GM12878 (cell line): Measurements from ENCODE around the gene ZNF454. TPM values are rescaled to one million over a fixed set of nuclear protein-coding genes. Genes with fewer than 3 reads are reported as not detected.

Experiments
- ATAC-seq: fragments of 200-7000 bp; cut with Tn5 transposase; 3 replicates; pipeline ENCODE4 v1.9.1; 2020; ENCODE audit warnings: mild to moderate bottlenecking, moderate library complexity
- BruUV-seq: library from RNA; stranded (reverse); fragments of 400-500 nt; replicated peaks from 2 replicates; lab custom pipeline; 2021; lab: Mats Ljungman, UMichigan
- CTCF ChIA-PET: fragments of 300-600 bp; sonication (Branson Sonifier 250); formaldehyde crosslinking; extraction: SDS; loops from one replicate; lab custom pipeline; 2021; ENCODE audit warnings: inconsistent platforms; lab: Yijun Ruan, JAX
- POLR2A ChIA-PET: fragments of 350-600 bp; formaldehyde crosslinking; extraction: SDS; loops from one replicate; lab custom pipeline; 2021; ENCODE audit warnings: inconsistent platforms; lab: Charles Lee
- RAD21 ChIA-PET: fragments of 300-600 bp; sonication (Branson Sonifier 250); formaldehyde crosslinking; loops from one replicate; lab custom pipeline; 2023; ENCODE audit warnings: antibody characterized with exemption; ENCODE audit not compliant: unreplicated experiment; lab: Charles Lee
- SMC1A ChIA-PET: fragments of 300-600 bp; sonication (Branson Sonifier 250); formaldehyde crosslinking; loops from one replicate; lab custom pipeline; 2023; ENCODE audit not compliant: unreplicated experiment, uncharacterized antibody; lab: Charles Lee
- DNase-seq: peaks from one replicate; pipeline ENCODE4 v3.0.0-alpha.2; 2011; ENCODE audit warnings: low read depth, low spot score
- FAIRE-seq: peaks from 3 replicates; lab custom pipeline; 2011; peaks lifted over from hg19 to GRCh38; lab: Jason Lieb, UNC
- H2AFZ ChIP-seq: 2 replicates; pipeline ENCODE4 v1.6.0; 2011; ENCODE audit warnings: low read depth, low read length, control low read depth; ENCODE audit not compliant: control insufficient read depth
- H3K27ac ChIP-seq: 2 replicates; pipeline ENCODE4 v1.5.1; 2011; ENCODE audit warnings: control low read depth; ENCODE audit not compliant: control insufficient read depth, insufficient read depth
- H3K27me3 ChIP-seq, 2 experiments: replicated peaks in 1 of 2; 2 replicates each; pipeline versions ENCODE4 v1.6.0 to v1.6.1; 2011; ENCODE audit warnings: low read length in 1 of 2; ENCODE audit not compliant: control insufficient read depth in 2 of 2, insufficient read depth in 2 of 2
- H3K36me3 ChIP-seq, 2 experiments: 2 replicates each; pipeline ENCODE4 v1.5.1; 2011; ENCODE audit warnings: low read length in 1 of 2; ENCODE audit not compliant: control insufficient read depth in 2 of 2, insufficient read depth in 2 of 2
- H3K4me1 ChIP-seq: 2 replicates; pipeline ENCODE4 v1.6.1; 2011; ENCODE audit warnings: mild to moderate bottlenecking, low read length, moderate library complexity, mixed read lengths; ENCODE audit not compliant: control insufficient read depth, insufficient read depth
- H3K4me2 ChIP-seq: 2 replicates; pipeline ENCODE4 v1.6.0; 2011; ENCODE audit warnings: control low read depth; ENCODE audit not compliant: control insufficient read depth, insufficient read depth
- H3K4me3 ChIP-seq: fragments of 200-600 bp; sonication (generic); 2 replicates; pipeline ENCODE4 v1.5.1; 2016
- H3K79me2 ChIP-seq: 2 replicates; pipeline ENCODE4 v1.6.0; 2011; ENCODE audit warnings: low read length; ENCODE audit not compliant: control insufficient read depth, insufficient read depth
- H3K9ac ChIP-seq: 2 replicates; pipeline ENCODE4 v1.8.0; 2011; ENCODE audit warnings: low read length, control low read depth, mixed read lengths; ENCODE audit not compliant: control insufficient read depth, insufficient read depth
- H3K9me3 ChIP-seq: replicated peaks from 3 replicates; pipeline ENCODE4 v1.5.1; 2011; ENCODE audit warnings: mild to moderate bottlenecking, low read length; ENCODE audit not compliant: control insufficient read depth, insufficient read depth
- H4K20me1 ChIP-seq: 2 replicates; pipeline ENCODE4 v1.6.0; 2011; ENCODE audit not compliant: control insufficient read depth, insufficient read depth
- CHD2 ChIP-seq: IDR thresholded peaks from 2 replicates; pipeline ENCODE4 v1.6.1; 2011; ENCODE audit warnings: low read depth, low read length, improper control_type of control experiment, borderline replicate concordance
- ELK1 ChIP-seq: IDR thresholded peaks from 2 replicates; pipeline ENCODE4 v1.6.1; 2012; ENCODE audit warnings: low read depth, low read length, improper control_type of control experiment
- FOXK2 ChIP-seq: fragments of 450-650 bp; IDR thresholded peaks from 2 replicates; pipeline ENCODE4 v1.6.1; 2017; ENCODE audit warnings: mild to moderate bottlenecking, moderate library complexity
- JUNB ChIP-seq: IDR thresholded peaks from 2 replicates; pipeline ENCODE4 v1.6.1; 2016; ENCODE audit warnings: antibody characterized with exemption, mild to moderate bottlenecking
- KDM1A ChIP-seq: fragments of 200-600 bp; sonication (generic); IDR thresholded peaks from 2 replicates; pipeline ENCODE4 v1.6.1; 2016; ENCODE audit warnings: borderline replicate concordance
- MEF2B ChIP-seq: fragments of 450-650 bp; IDR thresholded peaks from 2 replicates; pipeline ENCODE4 v1.6.1; 2018; ENCODE audit warnings: mild to moderate bottlenecking, moderate library complexity; ENCODE audit not compliant: partially characterized antibody, poor library complexity, severe bottlenecking
- MYB ChIP-seq: fragments of 150-350 bp; IDR thresholded peaks from 2 replicates; pipeline ENCODE4 v1.6.1; 2014; ENCODE audit warnings: mild to moderate bottlenecking, low read depth, low read length, borderline replicate concordance
- NRF1 ChIP-seq: conservative IDR thresholded peaks from 2 replicates; pipeline ENCODE4 v1.6.1; 2011; ENCODE audit warnings: mild to moderate bottlenecking, low read depth, low read length, improper control_type of control experiment
- RFX5 ChIP-seq: IDR thresholded peaks from 2 replicates; pipeline ENCODE4 v1.6.1; 2011; ENCODE audit warnings: low read depth, low read length, improper control_type of control experiment
- ZNF622 ChIP-seq: fragments of 450-650 bp; IDR thresholded peaks from 2 replicates; pipeline ENCODE4 v1.6.1; 2017; ENCODE audit warnings: mild to moderate bottlenecking, inconsistent platforms
- WGBS: methylation state at CpG from one replicate; pipeline ENCODE4 v1.1.6; 2016; ENCODE audit warnings: low lambda C conversion rate; ENCODE audit not compliant: insufficient replicate concordance, insufficient coverage; ENCODE audit errors: missing lambda C conversion rate; 5-methylcytosine and 5-hydroxymethylcytosine counted together
- in situ Hi-C: fragments of 300-500 bp; cut with MboI; formaldehyde crosslinking; loops from 9 replicates; pipeline ENCODE4 v1.14.3; 2018; ENCODE audit warnings: mixed read lengths
- intact Hi-C: fragments of 100-400 bp; cut with micrococcal nuclease; formaldehyde crosslinking; loops from one replicate; pipeline ENCODE4 v1.14.2; 2022; ENCODE audit not compliant: unreplicated experiment
- polyA plus RNA-seq, 11 experiments: library from polyadenylated mRNA; depleted of rRNA in 4 of 11; unstranded in 6 of 11; stranded (reverse) in 5 of 11; fragments of >200 nt; fragmentation: Nextera tagmentation in 4 of 11; fragmentation: Illumina TruSeq in 1 of 11; extraction: Ambion mirVana in 4 of 11; extraction: Trizol in 1 of 11; gene quantifications; 1 replicate in 1 of 11; 2 replicates in 10 of 11; pipeline versions ENCODE4 v1.2.1 to v1.2.3, GENCODE V29; 2011 to 2016; ENCODE audit warnings: inconsistent platforms in 2 of 11, missing spikeins in 2 of 11, low read depth in 1 of 11
- total RNA-seq, 4 experiments: library from RNA; depleted of rRNA in 3 of 4; stranded (reverse); fragments of >200 nt in 3 of 4; fragmentation: Illumina TruSeq in 1 of 4; extraction: Trizol in 1 of 4; gene quantifications; 2 replicates each; pipeline versions ENCODE4 v1.2.1 to v1.2.3, GENCODE V29; 2013 to 2021

Gene ZNF454
- total and polyA plus RNA-seq, 10 of the 15 experiments (the other 5 are each of a cell fraction or from before 2014, with no cell fraction given) = not detected

GRCh38 chr5:178993236-178993765 is 52.3 kb downstream of the ZNF454 start:
- H3K27ac ChIP-seq = no peak overlapping the region
- intact Hi-C loops = no loop called here
- ChIA-PET SMC1A (no interaction called here), CTCF (no interaction called here), POLR2A (no interaction called here), RAD21 (no interaction called here)
- no peaks in the 10 kb centered on the region for H3K36me3 ChIP-seq
- H4K20me1 ChIP-seq = no peaks in the 10 kb centered on the region
- no peak overlapping the region for H3K4me2 ChIP-seq
- FAIRE-seq = no peak
- H3K4me1 ChIP-seq = no peaks in the 10 kb centered on the region
- WGBS = 23% methylated on average over 20 of the region's 20 CpGs
- H2AFZ ChIP-seq = no peak overlapping the region
- no TSS peak for BruUV-seq
- H3K9me3 ChIP-seq = no peaks in the 10 kb centered on the region; the same call in 2 of the 3 replicates
- no peak overlapping the region for H3K9ac ChIP-seq
- DNase-seq = no peak
- in situ Hi-C loops = no loop called here
- H3K79me2 ChIP-seq = no peaks in the 10 kb centered on the region
- no peaks in the 10 kb centered on the region for H3K27me3 ChIP-seq
- TF ChIP-seq NRF1 = no peak
- TF ChIP-seq JUNB = no peak
- TF ChIP-seq MEF2B = no peak
- TF ChIP-seq ELK1 = no peak
- TF ChIP-seq MYB = no peak
- no peak for TF ChIP-seq KDM1A
- TF ChIP-seq CHD2 = no peak
- TF ChIP-seq RFX5 = no peak
- TF ChIP-seq ZNF622 = no peak
- TF ChIP-seq FOXK2 = no peak
- TF ChIP-seq, all 136 proteins: peak for 0
- ATAC-seq = no peak
- H3K4me3 ChIP-seq = no peak overlapping the region
